ENCODE results near the gene BCL2L1.

Gene BCL2L1

DNA sequence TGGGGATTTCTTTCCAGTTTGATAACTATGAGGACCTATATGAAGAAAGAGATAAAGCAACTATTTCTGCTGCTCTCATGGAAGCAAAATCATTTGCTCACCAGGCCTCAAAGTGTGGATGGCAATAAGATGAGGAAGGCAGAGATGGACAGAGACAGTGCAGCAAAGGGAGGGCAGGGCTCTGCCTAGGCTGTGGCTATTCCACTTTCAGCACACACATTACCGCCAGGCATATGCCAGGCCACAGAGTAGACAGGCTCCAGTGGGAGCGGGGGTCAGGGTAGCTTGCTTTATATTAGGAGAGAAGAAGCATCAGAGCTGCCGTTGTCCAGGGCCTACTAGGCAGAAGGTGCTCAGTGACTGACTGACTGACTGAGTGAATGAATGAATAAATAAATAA is 40.9 kb downstream of the BCL2L1 start:
- Histone ChIP-seq H3K36me3 (ENCODE audit: insufficient read depth, low read length) (peaks cover 25% of the 10 kb centered on the region; the same call in 1 of the 2 replicates), H3K4me3 (ENCODE audit: low read depth, low read length, poor library complexity, severe bottlenecking) (no peak overlapping the region), H3K9me2 (ENCODE audit: low read depth, low read length) (no peaks in the 10 kb centered on the region), H3F3A (ENCODE audit: insufficient read depth, low read length) (0 out of 2 replicates have a peak, but pooled peaks cover 3% of the 10 kb centered on the region), H2AFZ (ENCODE audit: low read length) (no peak overlapping the region), H3K4me1 (ENCODE audit: insufficient read depth, low read length, severe bottlenecking) (peaks cover 70% of the 10 kb centered on the region), H3K27me3 (ENCODE audit: insufficient read depth, low read length) (no peaks in the 10 kb centered on the region), H3K9ac (ENCODE audit: low read length) (no peak overlapping the region; the same call in 1 of the 2 replicates), H3K9me3 (ENCODE audit: low read length) (no peaks in the 10 kb centered on the region), H4K20me1 (ENCODE audit: insufficient read depth, low read length) (no peaks in the 10 kb centered on the region), H3K27ac (ENCODE audit: low read depth, low read length, poor library complexity, severe bottlenecking) (peak overlapping the region; percentile 54), H3K4me2 (ENCODE audit: low read length) (no peak overlapping the region), H3K79me2 (ENCODE audit: insufficient read depth, low read length) (0 out of 2 replicates have a peak, but pooled peaks cover 2% of the 10 kb centered on the region)
- TF ChIP-seq EZH2 (IDR thresholded peaks at IDR 0.05; ENCODE audit: borderline replicate concordance, low read length) = no peak
- TF ChIP-seq, protein P1, sequence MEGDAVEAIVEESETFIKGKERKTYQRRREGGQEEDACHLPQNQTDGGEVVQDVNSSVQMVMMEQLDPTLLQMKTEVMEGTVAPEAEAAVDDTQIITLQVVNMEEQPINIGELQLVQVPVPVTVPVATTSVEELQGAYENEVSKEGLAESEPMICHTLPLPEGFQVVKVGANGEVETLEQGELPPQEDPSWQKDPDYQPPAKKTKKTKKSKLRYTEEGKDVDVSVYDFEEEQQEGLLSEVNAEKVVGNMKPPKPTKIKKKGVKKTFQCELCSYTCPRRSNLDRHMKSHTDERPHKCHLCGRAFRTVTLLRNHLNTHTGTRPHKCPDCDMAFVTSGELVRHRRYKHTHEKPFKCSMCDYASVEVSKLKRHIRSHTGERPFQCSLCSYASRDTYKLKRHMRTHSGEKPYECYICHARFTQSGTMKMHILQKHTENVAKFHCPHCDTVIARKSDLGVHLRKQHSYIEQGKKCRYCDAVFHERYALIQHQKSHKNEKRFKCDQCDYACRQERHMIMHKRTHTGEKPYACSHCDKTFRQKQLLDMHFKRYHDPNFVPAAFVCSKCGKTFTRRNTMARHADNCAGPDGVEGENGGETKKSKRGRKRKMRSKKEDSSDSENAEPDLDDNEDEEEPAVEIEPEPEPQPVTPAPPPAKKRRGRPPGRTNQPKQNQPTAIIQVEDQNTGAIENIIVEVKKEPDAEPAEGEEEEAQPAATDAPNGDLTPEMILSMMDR (IDR thresholded peaks at IDR 0.05; ENCODE audit: low read length) = no peak

DNA sequence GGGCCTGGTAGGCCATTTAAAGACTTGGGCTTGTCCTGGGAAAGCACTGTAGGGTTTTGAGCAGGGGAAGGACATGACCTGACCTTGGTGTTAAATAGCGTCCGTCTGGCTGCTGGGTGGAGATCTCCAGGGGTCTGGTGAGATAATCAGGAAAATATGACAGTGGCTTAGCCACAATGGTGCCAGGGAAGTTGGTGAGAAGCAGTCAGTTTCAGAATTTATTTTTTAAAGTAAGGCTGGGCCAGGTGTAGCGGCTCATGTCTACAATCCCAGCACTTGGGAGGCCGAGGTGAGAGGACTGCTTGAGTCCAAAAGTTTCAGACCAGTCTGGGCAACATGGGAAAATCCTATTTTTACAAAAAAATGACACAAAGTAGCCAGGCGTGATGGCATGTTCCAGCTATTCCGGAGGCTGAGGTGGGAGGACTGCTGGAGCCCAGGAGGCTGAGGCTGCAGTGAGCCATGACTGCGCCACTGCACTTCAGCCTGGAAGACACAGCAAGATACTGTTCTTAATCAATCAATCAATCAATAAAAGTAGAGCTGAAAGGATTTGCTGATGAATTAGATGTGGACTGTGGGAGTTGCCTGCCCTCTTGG is 41.4 kb downstream of the BCL2L1 start:
- no peak overlapping the region for H3K4me2 ChIP-seq (ENCODE audit: low read length)
- H3K9me2 ChIP-seq (ENCODE audit: low read depth, low read length) = no peaks in the 10 kb centered on the region
- TF ChIP-seq EZH2 (IDR thresholded peaks at IDR 0.05; ENCODE audit: borderline replicate concordance, low read length) = no peak
- TF ChIP-seq, protein P1 (IDR thresholded peaks at IDR 0.05; ENCODE audit: low read length) = no peak
- H3K27me3 ChIP-seq (ENCODE audit: insufficient read depth, low read length) = no peaks in the 10 kb centered on the region
- H3K36me3 ChIP-seq (ENCODE audit: insufficient read depth, low read length) = peaks cover 24% of the 10 kb centered on the region; the same call in 1 of the 2 replicates
- no peaks in the 10 kb centered on the region for H3K9me3 ChIP-seq (ENCODE audit: low read length)
- H3K79me2 ChIP-seq (ENCODE audit: insufficient read depth, low read length) = no peaks in the 10 kb centered on the region
- no peak overlapping the region for H3K4me3 ChIP-seq (ENCODE audit: low read depth, low read length, poor library complexity, severe bottlenecking)
- H3K27ac ChIP-seq (ENCODE audit: low read depth, low read length, poor library complexity, severe bottlenecking) = no peak overlapping the region
- H4K20me1 ChIP-seq (ENCODE audit: insufficient read depth, low read length) = no peaks in the 10 kb centered on the region
- no peak overlapping the region; the same call in 1 of the 2 replicates for H3K9ac ChIP-seq (ENCODE audit: low read length)
- H3K4me1 ChIP-seq (ENCODE audit: insufficient read depth, low read length, severe bottlenecking) = peaks cover 70% of the 10 kb centered on the region
- H2AFZ ChIP-seq (ENCODE audit: low read length) = no peak overlapping the region
- H3F3A ChIP-seq (ENCODE audit: insufficient read depth, low read length) = 0 out of 2 replicates have a peak, but pooled peaks cover 3% of the 10 kb centered on the region

DNA sequence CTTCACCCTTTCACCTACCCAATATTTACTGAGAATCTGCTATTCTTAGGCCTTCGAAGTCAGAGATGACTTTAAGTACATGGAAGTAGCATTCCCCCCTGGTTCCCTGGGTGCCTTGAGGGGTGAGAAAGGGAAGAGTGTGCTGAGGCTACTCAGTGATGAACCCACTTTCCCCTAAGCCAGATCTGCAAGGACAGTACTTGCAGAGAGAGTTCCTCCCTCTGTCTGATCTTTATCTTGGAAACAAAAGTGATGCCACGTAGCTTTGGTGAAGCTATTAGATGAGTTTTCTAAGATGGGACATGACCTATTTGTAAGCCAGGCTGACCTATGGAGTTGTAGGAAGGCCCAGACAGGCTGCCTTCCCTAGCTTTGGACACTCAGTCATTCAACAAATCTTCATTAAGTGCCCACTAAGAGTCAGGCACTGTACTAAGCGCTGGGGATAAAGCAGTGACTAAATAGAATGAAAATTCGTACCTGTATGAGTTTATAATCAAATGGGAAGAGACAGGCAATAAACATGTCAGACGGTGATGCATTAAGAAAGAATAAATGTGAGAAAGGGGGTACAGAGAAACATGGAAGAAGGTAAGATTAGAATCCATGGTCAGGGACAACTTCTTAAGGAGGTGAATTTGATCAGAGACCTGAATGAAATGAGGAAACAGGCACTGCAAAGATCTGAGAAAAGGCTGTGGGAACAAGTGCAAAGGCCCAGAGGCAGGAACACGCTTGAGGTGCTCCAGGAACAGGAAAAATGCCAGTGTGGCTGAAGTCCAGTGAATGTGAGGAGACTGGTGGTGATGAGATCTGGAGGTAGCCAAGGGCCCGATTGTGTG is 42.2 kb downstream of the BCL2L1 start:
- Histone ChIP-seq H3K4me1 (ENCODE audit: insufficient read depth, low read length, severe bottlenecking) (peaks cover 70% of the 10 kb centered on the region), H3K27me3 (ENCODE audit: insufficient read depth, low read length) (no peaks in the 10 kb centered on the region), H2AFZ (ENCODE audit: low read length) (no peak overlapping the region), H3K79me2 (ENCODE audit: insufficient read depth, low read length) (no peaks in the 10 kb centered on the region), H3K4me3 (ENCODE audit: low read depth, low read length, poor library complexity, severe bottlenecking) (no peak overlapping the region), H3K9me3 (ENCODE audit: low read length) (no peaks in the 10 kb centered on the region), H3K9ac (ENCODE audit: low read length) (no peak overlapping the region; the same call in 1 of the 2 replicates), H3F3A (ENCODE audit: insufficient read depth, low read length) (0 out of 2 replicates have a peak, but pooled peaks cover 2% of the 10 kb centered on the region), H4K20me1 (ENCODE audit: insufficient read depth, low read length) (no peaks in the 10 kb centered on the region), H3K27ac (ENCODE audit: low read depth, low read length, poor library complexity, severe bottlenecking) (peak overlapping the region; percentile 50), H3K36me3 (ENCODE audit: insufficient read depth, low read length) (peaks cover 20% of the 10 kb centered on the region; the same call in 1 of the 2 replicates), H3K9me2 (ENCODE audit: low read depth, low read length) (no peaks in the 10 kb centered on the region), H3K4me2 (ENCODE audit: low read length) (no peak overlapping the region; the same call in 1 of the 2 replicates)
- TF ChIP-seq, protein P1 (IDR thresholded peaks at IDR 0.05; ENCODE audit: low read length) = no peak
- no peak for TF ChIP-seq EZH2 (IDR thresholded peaks at IDR 0.05; ENCODE audit: borderline replicate concordance, low read length)

Data from OCI-LY1 (cell line).